Measurements from ENCODE around the gene CDC45.

GRCh38 chr22:19506212-19506611, 26.5 kb downstream of the CDC45 start:
- TF ChIP-seq, protein P1, sequence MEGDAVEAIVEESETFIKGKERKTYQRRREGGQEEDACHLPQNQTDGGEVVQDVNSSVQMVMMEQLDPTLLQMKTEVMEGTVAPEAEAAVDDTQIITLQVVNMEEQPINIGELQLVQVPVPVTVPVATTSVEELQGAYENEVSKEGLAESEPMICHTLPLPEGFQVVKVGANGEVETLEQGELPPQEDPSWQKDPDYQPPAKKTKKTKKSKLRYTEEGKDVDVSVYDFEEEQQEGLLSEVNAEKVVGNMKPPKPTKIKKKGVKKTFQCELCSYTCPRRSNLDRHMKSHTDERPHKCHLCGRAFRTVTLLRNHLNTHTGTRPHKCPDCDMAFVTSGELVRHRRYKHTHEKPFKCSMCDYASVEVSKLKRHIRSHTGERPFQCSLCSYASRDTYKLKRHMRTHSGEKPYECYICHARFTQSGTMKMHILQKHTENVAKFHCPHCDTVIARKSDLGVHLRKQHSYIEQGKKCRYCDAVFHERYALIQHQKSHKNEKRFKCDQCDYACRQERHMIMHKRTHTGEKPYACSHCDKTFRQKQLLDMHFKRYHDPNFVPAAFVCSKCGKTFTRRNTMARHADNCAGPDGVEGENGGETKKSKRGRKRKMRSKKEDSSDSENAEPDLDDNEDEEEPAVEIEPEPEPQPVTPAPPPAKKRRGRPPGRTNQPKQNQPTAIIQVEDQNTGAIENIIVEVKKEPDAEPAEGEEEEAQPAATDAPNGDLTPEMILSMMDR (IDR thresholded peaks at IDR 0.05): no peak
- TF ChIP-seq POLR2A (IDR thresholded peaks at IDR 0.05): no peak
